Measurements from ENCODE around the gene NHLRC4. TPM values are rescaled to one million over a fixed set of nuclear protein-coding genes. Genes with fewer than 3 reads are reported as not detected.
A peak's percentile ranks its signal among the peaks of the same experiment; 100 is the strongest.

NHLRC4 gene
- total RNA-seq, 1 donor from 2014 or later: 0.74 TPM

- Histone ChIP-seq H3K36me3 (peaks cover 0 to 31% of the 10 kb centered on the region in 2 donors), H3K27me3 (no peaks in the 10 kb centered on the region), H3K4me1 (peaks cover 27% of the 10 kb centered on the region), H3K4me3 (no peak overlapping the region), H3K27ac (no peak overlapping the region), H3K9me3 (no peaks in the 10 kb centered on the region)
- intact Hi-C loops (cut with DNase I): no loop called here
- TF ChIP-seq, protein P1, sequence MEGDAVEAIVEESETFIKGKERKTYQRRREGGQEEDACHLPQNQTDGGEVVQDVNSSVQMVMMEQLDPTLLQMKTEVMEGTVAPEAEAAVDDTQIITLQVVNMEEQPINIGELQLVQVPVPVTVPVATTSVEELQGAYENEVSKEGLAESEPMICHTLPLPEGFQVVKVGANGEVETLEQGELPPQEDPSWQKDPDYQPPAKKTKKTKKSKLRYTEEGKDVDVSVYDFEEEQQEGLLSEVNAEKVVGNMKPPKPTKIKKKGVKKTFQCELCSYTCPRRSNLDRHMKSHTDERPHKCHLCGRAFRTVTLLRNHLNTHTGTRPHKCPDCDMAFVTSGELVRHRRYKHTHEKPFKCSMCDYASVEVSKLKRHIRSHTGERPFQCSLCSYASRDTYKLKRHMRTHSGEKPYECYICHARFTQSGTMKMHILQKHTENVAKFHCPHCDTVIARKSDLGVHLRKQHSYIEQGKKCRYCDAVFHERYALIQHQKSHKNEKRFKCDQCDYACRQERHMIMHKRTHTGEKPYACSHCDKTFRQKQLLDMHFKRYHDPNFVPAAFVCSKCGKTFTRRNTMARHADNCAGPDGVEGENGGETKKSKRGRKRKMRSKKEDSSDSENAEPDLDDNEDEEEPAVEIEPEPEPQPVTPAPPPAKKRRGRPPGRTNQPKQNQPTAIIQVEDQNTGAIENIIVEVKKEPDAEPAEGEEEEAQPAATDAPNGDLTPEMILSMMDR (IDR thresholded peaks at IDR 0.05): no peak
- TF ChIP-seq POLR2AphosphoS5 (IDR thresholded peaks at IDR 0.05; ENCODE audit: insufficient read depth in 1 of 2, low read depth in 1 of 2) (no peak), POLR2A (IDR thresholded peaks at IDR 0.05) (no peak)
- DNase-seq (ENCODE audit: extremely low spot score in 2 of 2): no peak
Observed at GRCh38 chr16:521381-522210, 45.2 kb upstream of the NHLRC4 start.

DNA sequence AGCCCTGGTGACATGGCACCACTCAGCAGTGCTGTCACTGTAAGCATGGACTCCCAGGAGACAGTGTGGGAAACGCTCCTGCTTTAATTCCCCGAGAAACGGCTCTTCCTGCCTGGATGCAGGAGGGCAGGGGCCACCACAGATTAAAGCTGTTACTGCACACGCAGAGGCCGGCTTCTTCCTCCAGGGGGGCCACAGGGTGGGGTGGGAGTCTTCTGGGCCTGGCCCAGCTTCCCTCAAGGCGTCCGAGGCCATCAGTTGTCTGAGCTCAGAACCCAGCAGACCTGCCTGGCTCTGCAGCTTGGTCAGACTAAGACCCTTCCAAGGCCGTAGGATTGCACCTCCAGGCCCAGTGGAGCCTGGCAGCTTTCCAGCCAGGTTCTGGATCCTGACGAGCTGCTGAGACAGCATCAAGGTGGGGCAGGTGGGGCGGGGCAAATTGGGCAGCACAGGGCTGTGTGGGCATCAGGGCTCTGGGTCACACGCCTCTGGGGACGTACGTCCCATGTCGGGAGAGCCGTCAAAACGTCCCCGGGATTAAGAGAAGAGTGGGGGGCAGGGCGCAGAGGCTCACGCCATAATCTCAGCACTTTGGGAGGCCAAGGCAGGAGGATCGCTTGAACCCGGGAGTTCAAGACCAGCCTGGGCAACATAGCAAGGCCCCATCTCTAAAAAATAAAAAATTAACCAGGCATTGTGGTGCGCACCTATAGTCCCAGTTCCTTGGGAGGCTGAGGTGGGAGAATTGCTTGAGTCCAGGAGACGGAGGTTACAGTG lies 44.3 kb upstream of the NHLRC4 start:
- TF ChIP-seq POLR2A (IDR thresholded peaks at IDR 0.05) (no peak), POLR2AphosphoS5 (IDR thresholded peaks at IDR 0.05; ENCODE audit: insufficient read depth in 1 of 2, low read depth in 1 of 2) (no peak)
- TF ChIP-seq, protein P1 (IDR thresholded peaks at IDR 0.05): no peak

GRCh38 chr16:523097-523741 lies 43.6 kb upstream of the NHLRC4 start:
- TF ChIP-seq POLR2A (IDR thresholded peaks at IDR 0.05): no peak
- TF ChIP-seq, protein P1 (IDR thresholded peaks at IDR 0.05): no peak
- no peak for TF ChIP-seq POLR2AphosphoS5 (IDR thresholded peaks at IDR 0.05; ENCODE audit: insufficient read depth in 1 of 2, low read depth in 1 of 2)
- H3K9me3 ChIP-seq: no peaks in the 10 kb centered on the region
- no peak for DNase-seq (ENCODE audit: extremely low spot score in 2 of 2)
- intact Hi-C loops (cut with DNase I): no loop called here
- H3K27ac ChIP-seq: no peak overlapping the region
- H3K27me3 ChIP-seq: no peaks in the 10 kb centered on the region
- peaks cover 32% of the 10 kb centered on the region for H3K4me1 ChIP-seq
- H3K4me3 ChIP-seq: no peak overlapping the region
- H3K36me3 ChIP-seq: peaks cover 0 to 25% of the 10 kb centered on the region in 2 donors

More for the DNA sequence above, 44.3 kb upstream of the NHLRC4 start:
- Histone ChIP-seq H3K4me3 (no peak overlapping the region), H3K36me3 (peaks cover 0 to 25% of the 10 kb centered on the region in 2 donors), H3K27ac (no peak overlapping the region), H3K27me3 (no peaks in the 10 kb centered on the region), H3K4me1 (peaks cover 31% of the 10 kb centered on the region), H3K9me3 (no peaks in the 10 kb centered on the region)
- intact Hi-C loops (cut with DNase I): no loop called here
- DNase-seq (ENCODE audit: extremely low spot score in 2 of 2): no peak

DNA sequence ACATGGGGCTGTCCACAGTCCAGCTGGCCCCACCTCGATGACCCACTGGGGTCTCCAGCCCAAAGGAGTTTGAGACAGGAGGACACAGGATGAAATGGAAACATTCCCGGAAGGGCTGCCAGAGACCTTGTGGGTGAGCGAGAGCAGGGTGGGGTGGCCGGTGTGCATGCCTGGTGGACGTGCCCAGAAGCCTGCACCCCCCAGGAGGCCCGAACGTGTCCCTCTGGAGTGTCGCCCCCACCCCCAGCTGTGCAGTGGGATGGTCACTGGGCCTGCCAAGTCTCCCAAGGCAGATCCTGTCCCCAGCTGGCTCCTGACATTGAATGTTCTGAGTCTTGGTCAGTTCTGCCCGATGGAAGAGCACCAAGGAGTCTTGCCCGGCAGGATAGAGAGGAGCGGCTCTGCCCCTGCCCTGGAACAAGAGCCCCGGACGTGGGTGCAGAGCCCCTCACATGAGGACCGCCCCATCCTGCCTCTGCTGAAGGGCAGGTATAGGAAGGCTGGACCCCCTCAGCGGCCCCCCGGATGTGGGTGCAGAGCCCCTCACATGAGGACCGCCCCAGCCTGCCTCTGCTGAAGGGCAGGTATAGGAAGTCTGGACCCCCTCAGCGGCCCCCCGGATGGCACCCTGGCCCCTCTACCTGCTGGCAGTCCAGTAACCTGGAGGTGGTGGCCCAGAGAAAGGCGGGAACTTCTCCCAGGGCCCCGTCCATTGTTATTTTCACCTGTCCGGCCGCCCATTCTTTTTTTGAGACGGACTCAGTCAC lies 42.3 kb upstream of the NHLRC4 start:
- Histone ChIP-seq H3K27ac (no peak overlapping the region), H3K36me3 (peaks cover 0 to 17% of the 10 kb centered on the region in 2 donors), H3K4me1 (peaks cover 44% of the 10 kb centered on the region), H3K27me3 (no peaks in the 10 kb centered on the region), H3K4me3 (no peak overlapping the region), H3K9me3 (no peaks in the 10 kb centered on the region)
- DNase-seq (ENCODE audit: extremely low spot score in 2 of 2): no peak
- TF ChIP-seq POLR2A (IDR thresholded peaks at IDR 0.05): no peak
- TF ChIP-seq, protein P1 (IDR thresholded peaks at IDR 0.05): no peak
- TF ChIP-seq POLR2AphosphoS5 (IDR thresholded peaks at IDR 0.05; ENCODE audit: insufficient read depth in 1 of 2, low read depth in 1 of 2): peak in 1 of 2 donors; percentile 21
- intact Hi-C loops (cut with DNase I): no loop called here

Measured in vagina (tissue), 2 donors.